ENCODE measurements around the gene SND1. TPM values are rescaled to one million over a fixed set of nuclear protein-coding genes. Genes with fewer than 3 reads are reported as not detected.

Gene SND1
- total and polyA plus RNA-seq, 2 donors (not counting 3 experiments of a cell fraction or from before 2014, with no cell fraction given) = 116 to 249 TPM

DNA sequence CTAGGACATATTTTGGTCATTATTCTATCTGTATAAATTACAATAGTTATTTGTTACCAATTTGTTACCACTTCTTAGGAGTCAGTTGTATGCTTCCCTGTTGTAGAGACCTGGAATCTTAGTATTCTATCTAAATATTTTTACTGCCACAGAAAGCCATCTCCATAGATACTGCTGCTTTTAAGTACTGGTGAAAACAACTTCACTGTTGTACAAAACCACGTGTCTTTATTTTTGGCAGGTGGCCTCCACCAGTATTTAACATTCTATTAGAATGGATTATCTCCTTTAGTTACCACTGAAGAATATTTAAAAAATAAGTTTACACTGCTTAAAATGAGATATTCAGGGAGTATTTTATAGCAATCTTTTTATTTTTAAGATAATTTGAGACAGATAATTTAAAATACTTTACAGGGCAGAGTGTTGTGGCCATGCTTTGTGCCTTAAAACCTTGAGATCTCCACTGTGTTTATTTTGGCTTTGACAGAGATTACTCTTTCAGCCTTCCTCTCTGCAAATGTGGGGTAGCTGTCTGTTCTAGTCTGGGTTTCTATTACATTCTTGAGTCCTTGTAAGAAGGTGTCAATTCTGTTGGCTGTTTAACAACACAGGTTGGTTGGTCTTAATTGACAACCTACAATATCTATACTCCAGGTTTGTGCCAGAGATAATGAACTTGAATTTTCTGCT lies 193.7 kb downstream of the SND1 start:
- peaks cover 4% of the 10 kb centered on the region for H3K4me1 ChIP-seq (ENCODE audit: control insufficient read depth, extremely low read depth, insufficient read depth, low read length)
- peaks cover 8% of the 10 kb centered on the region for H3K79me2 ChIP-seq (ENCODE audit: control insufficient read depth, insufficient read depth, low read length)
- H2AFZ ChIP-seq (ENCODE audit: low read depth, low read length) = no peak overlapping the region
- no peak overlapping the region for H3K4me2 ChIP-seq (ENCODE audit: insufficient read depth, low read length)
- H3K4me3 ChIP-seq (replicated peaks in 1 of 3; ENCODE audit: insufficient read depth in 1 of 3, low read depth in 1 of 3, low read length in 3 of 3) = no peak overlapping the region
- ChIA-PET POLR2A (no interaction called here), CTCF (no interaction called here)
- intact Hi-C loops (cut with micrococcal nuclease) (no loop called here), dilution Hi-C loops (cut with MboI; ENCODE audit: extremely low pct_ligation_motif_present, low sequenced_read_pairs) (no loop called here)
- no peak overlapping the region for H3K9ac ChIP-seq (replicated peaks; ENCODE audit: extremely low read depth, insufficient read depth, low read length)
- H3K9me3 ChIP-seq (replicated peaks; ENCODE audit: control insufficient read depth, insufficient read depth, low read length) = no peaks in the 10 kb centered on the region
- no peaks in the 10 kb centered on the region for H4K20me1 ChIP-seq (replicated peaks; ENCODE audit: control insufficient read depth, extremely low read depth, insufficient read depth, low read length)
- TF ChIP-seq FOS (IDR thresholded peaks at IDR 0.05; ENCODE audit: borderline replicate concordance, insufficient read depth, low read length) (no peak), POLR2AphosphoS5 (IDR thresholded peaks at IDR 0.05; ENCODE audit: insufficient read depth, low read depth, low read length) (no peak), GATA2 (IDR thresholded peaks at IDR 0.05; ENCODE audit: insufficient read depth, insufficient read length, low read depth, low read length) (no peak), JUN (IDR thresholded peaks at IDR 0.05; ENCODE audit: borderline replicate concordance, insufficient read depth, insufficient read length, low read depth) (no peak), EZH2 (IDR thresholded peaks at IDR 0.05; ENCODE audit: borderline replicate concordance, low read depth, low read length, severe bottlenecking) (no peak), MYC (IDR thresholded peaks at IDR 0.05; ENCODE audit: low read depth, low read length) (no peak), POLR2A (IDR thresholded peaks at IDR 0.05; ENCODE audit: low read depth, low read length) (no peak)
- TF ChIP-seq, protein P1, sequence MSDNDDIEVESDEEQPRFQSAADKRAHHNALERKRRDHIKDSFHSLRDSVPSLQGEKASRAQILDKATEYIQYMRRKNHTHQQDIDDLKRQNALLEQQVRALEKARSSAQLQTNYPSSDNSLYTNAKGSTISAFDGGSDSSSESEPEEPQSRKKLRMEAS (IDR thresholded peaks at IDR 0.05; ENCODE audit: insufficient read depth, insufficient read length) = no peak
- TF ChIP-seq, protein P2, sequence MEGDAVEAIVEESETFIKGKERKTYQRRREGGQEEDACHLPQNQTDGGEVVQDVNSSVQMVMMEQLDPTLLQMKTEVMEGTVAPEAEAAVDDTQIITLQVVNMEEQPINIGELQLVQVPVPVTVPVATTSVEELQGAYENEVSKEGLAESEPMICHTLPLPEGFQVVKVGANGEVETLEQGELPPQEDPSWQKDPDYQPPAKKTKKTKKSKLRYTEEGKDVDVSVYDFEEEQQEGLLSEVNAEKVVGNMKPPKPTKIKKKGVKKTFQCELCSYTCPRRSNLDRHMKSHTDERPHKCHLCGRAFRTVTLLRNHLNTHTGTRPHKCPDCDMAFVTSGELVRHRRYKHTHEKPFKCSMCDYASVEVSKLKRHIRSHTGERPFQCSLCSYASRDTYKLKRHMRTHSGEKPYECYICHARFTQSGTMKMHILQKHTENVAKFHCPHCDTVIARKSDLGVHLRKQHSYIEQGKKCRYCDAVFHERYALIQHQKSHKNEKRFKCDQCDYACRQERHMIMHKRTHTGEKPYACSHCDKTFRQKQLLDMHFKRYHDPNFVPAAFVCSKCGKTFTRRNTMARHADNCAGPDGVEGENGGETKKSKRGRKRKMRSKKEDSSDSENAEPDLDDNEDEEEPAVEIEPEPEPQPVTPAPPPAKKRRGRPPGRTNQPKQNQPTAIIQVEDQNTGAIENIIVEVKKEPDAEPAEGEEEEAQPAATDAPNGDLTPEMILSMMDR (IDR thresholded peaks at IDR 0.05; ENCODE audit: extremely low read depth in 1 of 2, insufficient read depth in 1 of 2, low read depth in 1 of 2, low read length in 2 of 2) = no peak
- no TSS peak for BruUV-seq (replicated peaks)
- no peak overlapping the region for H3K27ac ChIP-seq (ENCODE audit: insufficient read depth, low read depth, low read length)
- no peaks in the 10 kb centered on the region for H3K27me3 ChIP-seq (ENCODE audit: control insufficient read depth in 2 of 2, insufficient read depth in 2 of 2, low read length in 2 of 2)
- peak; percentile 45 for DNase-seq (ENCODE audit: low read depth, low spot score)
- H3K9me1 ChIP-seq (replicated peaks; ENCODE audit: control insufficient read depth, extremely low read depth, insufficient read depth, low read length) = no peaks in the 10 kb centered on the region
- no peak for FAIRE-seq
- H3K36me3 ChIP-seq (ENCODE audit: control insufficient read depth in 2 of 2, extremely low read depth in 1 of 2, insufficient read depth in 2 of 2, low read length in 2 of 2) = peaks cover 0 to 2% of the 10 kb centered on the region in 2 experiments

Data from endothelial cell of umbilical vein (primary cell).